AG10803 (cell line): Measurements from ENCODE around the gene TWIST2.

Source experiments
- DNase-seq: peaks from one replicate; pipeline ENCODE4 v3.0.0; 2010; ENCODE audit warnings: low read depth
- H3K4me3 ChIP-seq: 2 replicates; pipeline ENCODE4 v1.5.1; 2011; ENCODE audit warnings: mild to moderate bottlenecking, low read length, control low read depth
- CTCF ChIP-seq: conservative IDR thresholded peaks from 2 replicates; pipeline ENCODE4 v1.5.1; 2011; ENCODE audit warnings: mild to moderate bottlenecking, low read length, control low read depth, inconsistent platforms

TWIST2 gene

GRCh38 chr2:238904716-238905115 lies 56.8 kb downstream of the TWIST2 start:
- TF ChIP-seq CTCF, result no peak
- H3K4me3 ChIP-seq, result no peak overlapping the region
- no peak for DNase-seq

- no peak for DNase-seq
- TF ChIP-seq CTCF, result no peak
- H3K4me3 ChIP-seq, result no peak overlapping the region
These were observed 57.3 kb downstream of the TWIST2 start for GRCh38 chr2:238905224-238905623.

- no peak for TF ChIP-seq CTCF
- no peak for DNase-seq
- no peak overlapping the region for H3K4me3 ChIP-seq
These were observed 57.8 kb downstream of the TWIST2 start for GRCh38 chr2:238905644-238906043.

- H3K4me3 ChIP-seq, result no peak overlapping the region
- DNase-seq, result no peak
- no peak for TF ChIP-seq CTCF
These were observed 58.5 kb downstream of the TWIST2 start for GRCh38 chr2:238906254-238906935.

- no peak overlapping the region for H3K4me3 ChIP-seq
- DNase-seq, result peak; percentile 69
- 0 out of 2 replicates have a peak, but pooled peaks have one; percentile 3 for TF ChIP-seq CTCF
These were observed 59.2 kb downstream of the TWIST2 start for GRCh38 chr2:238906936-238907716.

GRCh38 chr2:238907717-238908173 lies 59.9 kb downstream of the TWIST2 start:
- no peak overlapping the region for H3K4me3 ChIP-seq
- TF ChIP-seq CTCF, result no peak
- no peak for DNase-seq
